Measurements from ENCODE around the gene HOXA6. TPM values are rescaled to one million over a fixed set of nuclear protein-coding genes. Genes with fewer than 3 reads are reported as not detected.

The HOXA6 gene
- total RNA-seq, 2 experiments from 2014 or later = not detected

GRCh38 chr7:27189295-27189996 lies 41.9 kb upstream of the HOXA6 start:
- ChIA-PET CTCF (interaction anchor here (1.0 to 1.6 kb wide), 3 partner anchors 10 to 29 kb away, joined by 4 to 13 read pairs (median 6); no protein-coding TSS in a partner anchor), POLR2A (interaction anchor here (0.9 to 2.6 kb wide), 4 partner anchors 16 to 551 kb away, joined by 3 to 8 read pairs (median 4); partner anchors contain the start of gene HOXA9)
- peak overlapping the region; percentile 12 for H3K4me3 Mint-ChIP-seq
- H3K4me1 Mint-ChIP-seq (ENCODE audit: low read depth) = peaks cover 78% of the 10 kb centered on the region
- H3K9me3 Mint-ChIP-seq = no peaks in the 10 kb centered on the region
- no peak for ATAC-seq (ENCODE audit: poor library complexity)
- intact Hi-C loops (cut with DNase I, micrococcal nuclease) = loop anchor here in 1 of 2 experiments (5.0 kb wide), 2 partner anchors 37 to 1332 kb away; partner anchors contain the start of gene HOXA3
- no peaks in the 10 kb centered on the region for H3K36me3 Mint-ChIP-seq (ENCODE audit: low read depth)
- H3K36me3 ChIP-seq (ENCODE audit: insufficient read depth, low read length) = no peaks in the 10 kb centered on the region
- peaks cover 95 to 98% of the 10 kb centered on the region in 2 experiments for H3K27me3 ChIP-seq (ENCODE audit: control insufficient read depth in 1 of 2, insufficient read depth in 2 of 2, low read length in 2 of 2)
- peaks cover 0 to 56% of the 10 kb centered on the region in 2 experiments for H3K9me3 ChIP-seq (ENCODE audit: control insufficient read depth in 1 of 2, insufficient read depth in 1 of 2, low read length in 2 of 2)
- H3K27me3 Mint-ChIP-seq = peaks cover 99% of the 10 kb centered on the region
- TF ChIP-seq, protein P1, sequence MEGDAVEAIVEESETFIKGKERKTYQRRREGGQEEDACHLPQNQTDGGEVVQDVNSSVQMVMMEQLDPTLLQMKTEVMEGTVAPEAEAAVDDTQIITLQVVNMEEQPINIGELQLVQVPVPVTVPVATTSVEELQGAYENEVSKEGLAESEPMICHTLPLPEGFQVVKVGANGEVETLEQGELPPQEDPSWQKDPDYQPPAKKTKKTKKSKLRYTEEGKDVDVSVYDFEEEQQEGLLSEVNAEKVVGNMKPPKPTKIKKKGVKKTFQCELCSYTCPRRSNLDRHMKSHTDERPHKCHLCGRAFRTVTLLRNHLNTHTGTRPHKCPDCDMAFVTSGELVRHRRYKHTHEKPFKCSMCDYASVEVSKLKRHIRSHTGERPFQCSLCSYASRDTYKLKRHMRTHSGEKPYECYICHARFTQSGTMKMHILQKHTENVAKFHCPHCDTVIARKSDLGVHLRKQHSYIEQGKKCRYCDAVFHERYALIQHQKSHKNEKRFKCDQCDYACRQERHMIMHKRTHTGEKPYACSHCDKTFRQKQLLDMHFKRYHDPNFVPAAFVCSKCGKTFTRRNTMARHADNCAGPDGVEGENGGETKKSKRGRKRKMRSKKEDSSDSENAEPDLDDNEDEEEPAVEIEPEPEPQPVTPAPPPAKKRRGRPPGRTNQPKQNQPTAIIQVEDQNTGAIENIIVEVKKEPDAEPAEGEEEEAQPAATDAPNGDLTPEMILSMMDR (IDR thresholded peaks at IDR 0.05) = no peak
- peak in 1 of 14 experiments; percentile 33 for DNase-seq
- peaks cover 76% of the 10 kb centered on the region for H3K4me1 ChIP-seq (ENCODE audit: insufficient read depth, low read length)
- H3K27ac ChIP-seq (ENCODE audit: low read depth in 1 of 2, low read length in 2 of 2) = no peak overlapping the region
- peak overlapping the region; percentile 80 for H3K27ac Mint-ChIP-seq
- no peak overlapping the region for H3K4me3 ChIP-seq (ENCODE audit: low read length)

GRCh38 chr7:27188386-27189294 lies 41.1 kb upstream of the HOXA6 start:
- H3K4me1 Mint-ChIP-seq (ENCODE audit: low read depth) = peaks cover 81% of the 10 kb centered on the region
- DNase-seq = peak in 11 of 14 experiments; percentile 40 to 70 (median 58)
- H3K27me3 Mint-ChIP-seq = peaks cover 99% of the 10 kb centered on the region
- H3K4me3 Mint-ChIP-seq = peak overlapping the region; percentile 79
- H3K27ac Mint-ChIP-seq = peak overlapping the region; percentile 80
- H3K4me3 ChIP-seq (ENCODE audit: low read length) = peak overlapping the region; percentile 38
- H3K27ac ChIP-seq (ENCODE audit: low read depth in 1 of 2, low read length in 2 of 2) = no peak overlapping the region
- H3K27me3 ChIP-seq (ENCODE audit: control insufficient read depth in 1 of 2, insufficient read depth in 2 of 2, low read length in 2 of 2) = peaks cover 94 to 96% of the 10 kb centered on the region in 2 experiments
- H3K4me1 ChIP-seq (ENCODE audit: insufficient read depth, low read length) = peaks cover 80% of the 10 kb centered on the region
- H3K36me3 ChIP-seq (ENCODE audit: insufficient read depth, low read length) = no peaks in the 10 kb centered on the region
- peaks cover 0 to 61% of the 10 kb centered on the region in 2 experiments for H3K9me3 ChIP-seq (ENCODE audit: control insufficient read depth in 1 of 2, insufficient read depth in 1 of 2, low read length in 2 of 2)
- ATAC-seq (ENCODE audit: poor library complexity) = peak; percentile 50
- TF ChIP-seq, protein P1 (IDR thresholded peaks at IDR 0.05) = no peak
- no peaks in the 10 kb centered on the region for H3K9me3 Mint-ChIP-seq
- intact Hi-C loops (cut with DNase I, micrococcal nuclease) = loop anchor here in 1 of 2 experiments (5.0 kb wide), 2 partner anchors 36 to 1331 kb away; partner anchors contain the start of gene HOXA3
- H3K36me3 Mint-ChIP-seq (ENCODE audit: low read depth) = no peaks in the 10 kb centered on the region
- CTCF ChIA-PET = interaction anchor here (1.8 to 3.8 kb wide), 2 partner anchors 8 to 9 kb away, joined by 8 to 14 read pairs; no protein-coding TSS in a partner anchor
- POLR2A ChIA-PET = interaction anchor here (0.5 to 2.8 kb wide), 5 partner anchors 16 to 662 kb away, joined by 3 to 13 read pairs (median 5); no protein-coding TSS in a partner anchor

Data from CD4-positive, alpha-beta T cell (primary cell).